Fibroblast of lung (primary cell): ENCODE measurements around the gene PCDH9.

Experiments used
- EZH2 ChIP-seq: IDR thresholded peaks from 2 replicates; pipeline ENCODE4 v1.5.1; 2012; ENCODE audit warnings: low read length, control low read depth, mild to moderate bottlenecking; ENCODE audit errors: missing control alignments
- TF ChIP-seq, protein P1 (sequence below), 2 donors: IDR thresholded peaks in 1 of 2; conservative IDR thresholded peaks in 1 of 2; 1 replicate in 1 of 2; 2 replicates in 1 of 2; pipeline ENCODE4 v1.5.1; 2011 to 2012; ENCODE audit warnings: low read length in 2 of 2, control low read depth in 1 of 2, inconsistent platforms in 1 of 2, low read depth in 1 of 2, mild to moderate bottlenecking in 1 of 2

DNA sequence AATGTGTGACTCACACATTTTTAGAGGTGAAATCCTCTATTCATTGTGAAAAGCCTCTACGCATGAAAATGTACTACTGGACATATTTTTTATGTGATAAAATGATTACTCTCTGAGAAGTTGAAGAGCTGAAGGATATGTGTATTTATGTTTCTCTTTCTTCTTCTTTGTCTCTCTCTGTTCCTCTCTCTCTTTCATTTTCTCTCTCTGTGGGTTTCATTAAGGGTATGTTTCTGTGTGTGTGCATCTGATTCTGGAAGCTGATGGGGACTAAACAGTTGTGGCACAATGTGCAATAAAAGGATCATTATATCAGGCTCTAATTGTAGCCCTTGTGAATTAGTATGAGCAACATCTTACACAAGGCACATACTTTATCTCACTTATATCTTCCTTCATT lies 867.7 kb downstream of the PCDH9 start:
- TF ChIP-seq, protein P1, sequence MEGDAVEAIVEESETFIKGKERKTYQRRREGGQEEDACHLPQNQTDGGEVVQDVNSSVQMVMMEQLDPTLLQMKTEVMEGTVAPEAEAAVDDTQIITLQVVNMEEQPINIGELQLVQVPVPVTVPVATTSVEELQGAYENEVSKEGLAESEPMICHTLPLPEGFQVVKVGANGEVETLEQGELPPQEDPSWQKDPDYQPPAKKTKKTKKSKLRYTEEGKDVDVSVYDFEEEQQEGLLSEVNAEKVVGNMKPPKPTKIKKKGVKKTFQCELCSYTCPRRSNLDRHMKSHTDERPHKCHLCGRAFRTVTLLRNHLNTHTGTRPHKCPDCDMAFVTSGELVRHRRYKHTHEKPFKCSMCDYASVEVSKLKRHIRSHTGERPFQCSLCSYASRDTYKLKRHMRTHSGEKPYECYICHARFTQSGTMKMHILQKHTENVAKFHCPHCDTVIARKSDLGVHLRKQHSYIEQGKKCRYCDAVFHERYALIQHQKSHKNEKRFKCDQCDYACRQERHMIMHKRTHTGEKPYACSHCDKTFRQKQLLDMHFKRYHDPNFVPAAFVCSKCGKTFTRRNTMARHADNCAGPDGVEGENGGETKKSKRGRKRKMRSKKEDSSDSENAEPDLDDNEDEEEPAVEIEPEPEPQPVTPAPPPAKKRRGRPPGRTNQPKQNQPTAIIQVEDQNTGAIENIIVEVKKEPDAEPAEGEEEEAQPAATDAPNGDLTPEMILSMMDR (conservative IDR thresholded peaks at IDR 0.05 in 1 of 2, IDR thresholded peaks at IDR 0.05 in 1 of 2; ENCODE audit: low read depth in 1 of 2, low read length in 2 of 2), result no peak
- TF ChIP-seq EZH2, result no peak
